ENCODE measurements around the gene MYLK. TPM values are rescaled to one million over a fixed set of nuclear protein-coding genes. Genes with fewer than 3 reads are reported as not detected.

The MYLK gene
- total RNA-seq, 1 donor from 2014 or later, result 2.6 TPM

DNA sequence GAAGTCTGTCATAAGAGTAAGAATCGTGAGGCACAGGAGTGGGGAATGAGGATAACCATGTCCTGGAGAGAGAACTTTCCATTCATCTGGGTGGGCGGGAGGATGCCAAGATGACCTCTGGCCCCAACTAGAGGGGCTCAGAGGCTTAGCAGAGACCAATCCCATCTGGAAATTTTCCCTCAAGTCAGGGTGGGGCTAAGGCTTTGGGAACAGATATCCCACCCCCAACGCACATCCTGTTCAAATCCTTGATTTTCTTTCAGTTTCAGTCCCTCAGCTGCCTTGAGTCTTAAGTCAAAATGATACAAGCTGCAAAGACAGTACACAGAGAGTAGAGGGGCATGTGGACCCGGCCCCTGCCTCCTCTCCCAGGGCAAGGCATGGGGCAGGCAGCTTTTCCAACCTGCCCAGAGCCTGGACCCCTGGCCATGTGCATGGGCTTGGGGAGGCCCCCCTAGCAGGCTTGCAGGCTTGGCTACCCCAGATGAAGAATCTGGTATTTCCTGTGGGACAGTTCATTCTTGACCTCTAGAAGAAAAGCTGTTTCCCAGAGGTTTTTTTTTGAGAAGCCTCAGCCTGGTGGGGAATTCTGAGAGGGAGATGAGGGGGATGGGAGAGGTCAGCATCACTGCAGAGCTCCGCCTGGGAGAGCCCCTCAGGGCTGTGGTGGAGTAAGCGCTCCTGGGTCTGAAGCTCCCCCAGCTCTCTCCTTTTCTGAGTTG, 189.6 kb downstream of the MYLK start:
- DNase-seq (ENCODE audit: low read depth) (no peak), FAIRE-seq (no peak)
- no peaks in the 10 kb centered on the region for H3K27me3 ChIP-seq (ENCODE audit: control insufficient read depth, insufficient read depth, low read length)
- H3K4me3 ChIP-seq (ENCODE audit: low read depth, low read length), result no peak overlapping the region
- no peaks in the 10 kb centered on the region for H3K36me3 ChIP-seq (ENCODE audit: control insufficient read depth, insufficient read depth, low read length)
- no peak for TF ChIP-seq CTCF (IDR thresholded peaks at IDR 0.05; ENCODE audit: insufficient read depth, low read length, severe bottlenecking)

DNA sequence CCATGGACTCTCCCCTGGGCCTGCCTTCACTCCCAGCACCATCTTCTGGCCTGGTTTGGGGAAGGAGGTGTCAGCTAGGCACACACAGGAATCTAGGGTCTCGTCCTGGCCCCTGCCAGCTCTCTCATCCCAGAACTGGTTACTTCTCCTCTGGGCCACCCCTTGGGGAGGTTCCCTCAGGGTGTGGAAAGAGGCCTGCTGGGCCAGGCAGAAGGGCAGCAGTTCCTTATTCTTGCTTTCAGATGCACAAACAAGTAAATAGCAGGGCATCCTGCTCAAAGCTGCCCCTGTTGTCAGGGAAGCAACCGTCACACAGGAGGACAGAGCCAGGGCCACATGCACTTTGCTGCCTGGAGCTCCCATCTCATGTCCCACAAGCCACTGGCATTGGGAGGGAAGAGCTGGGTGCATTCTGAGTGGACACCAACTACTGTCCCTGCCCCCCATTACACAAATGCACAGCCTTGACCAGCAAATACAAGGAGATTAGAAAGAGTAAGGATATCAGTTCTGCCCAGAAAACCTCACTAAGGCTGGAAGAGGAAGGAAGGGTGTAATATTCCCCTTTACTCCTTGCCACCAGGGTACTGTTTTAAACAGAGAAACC, 190.4 kb downstream of the MYLK start:
- no peak for DNase-seq (ENCODE audit: low read depth)
- Histone ChIP-seq H3K36me3 (ENCODE audit: control insufficient read depth, insufficient read depth, low read length) (no peaks in the 10 kb centered on the region), H3K27me3 (ENCODE audit: control insufficient read depth, insufficient read depth, low read length) (no peaks in the 10 kb centered on the region), H3K4me3 (ENCODE audit: low read depth, low read length) (no peak overlapping the region)
- TF ChIP-seq CTCF (IDR thresholded peaks at IDR 0.05; ENCODE audit: insufficient read depth, low read length, severe bottlenecking), result no peak
- no peak for FAIRE-seq

GRCh38 chr3:123692671-123693070, 191.5 kb downstream of the MYLK start:
- no peak for FAIRE-seq

GRCh38 chr3:123692041-123692440, 192.1 kb downstream of the MYLK start:
- no peaks in the 10 kb centered on the region for H3K27me3 ChIP-seq (ENCODE audit: control insufficient read depth, insufficient read depth, low read length)
- no peaks in the 10 kb centered on the region for H3K36me3 ChIP-seq (ENCODE audit: control insufficient read depth, insufficient read depth, low read length)
- H3K4me3 ChIP-seq (ENCODE audit: low read depth, low read length), result no peak overlapping the region
- TF ChIP-seq CTCF (IDR thresholded peaks at IDR 0.05; ENCODE audit: insufficient read depth, low read length, severe bottlenecking), result no peak
- FAIRE-seq, result no peak
- no peak for DNase-seq (ENCODE audit: low read depth)

More at GRCh38 chr3:123692671-123693070, 191.5 kb downstream of the MYLK start:
- Histone ChIP-seq H3K36me3 (ENCODE audit: control insufficient read depth, insufficient read depth, low read length) (no peaks in the 10 kb centered on the region), H3K4me3 (ENCODE audit: low read depth, low read length) (no peak overlapping the region), H3K27me3 (ENCODE audit: control insufficient read depth, insufficient read depth, low read length) (no peaks in the 10 kb centered on the region)
- no peak for DNase-seq (ENCODE audit: low read depth)
- no peak for TF ChIP-seq CTCF (IDR thresholded peaks at IDR 0.05; ENCODE audit: insufficient read depth, low read length, severe bottlenecking)

DNA sequence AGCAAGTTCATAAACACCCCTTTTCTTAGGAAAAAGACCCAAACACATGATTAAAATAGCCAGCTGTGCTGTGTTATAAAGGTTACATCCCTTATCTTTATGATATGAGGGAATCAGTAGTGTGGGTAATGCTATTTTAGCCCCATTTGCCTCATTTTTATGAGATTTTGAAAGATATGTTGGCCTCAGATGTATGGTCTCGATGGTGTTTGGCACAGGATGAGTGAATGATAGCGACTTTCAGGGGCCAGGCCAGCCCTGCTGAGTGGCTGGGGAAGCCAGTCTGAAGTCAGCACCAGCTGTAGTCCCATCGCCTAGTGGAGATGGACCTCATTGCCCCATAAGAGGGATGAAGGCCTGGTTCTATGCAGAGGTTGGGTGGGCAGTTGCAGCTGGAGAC, 194.3 kb downstream of the MYLK start:
- Histone ChIP-seq H3K27me3 (ENCODE audit: control insufficient read depth, insufficient read depth, low read length) (no peaks in the 10 kb centered on the region), H3K4me3 (ENCODE audit: low read depth, low read length) (no peak overlapping the region), H3K36me3 (ENCODE audit: control insufficient read depth, insufficient read depth, low read length) (no peaks in the 10 kb centered on the region)
- no peak for FAIRE-seq
- DNase-seq (ENCODE audit: low read depth), result no peak
- no peak for TF ChIP-seq CTCF (IDR thresholded peaks at IDR 0.05; ENCODE audit: insufficient read depth, low read length, severe bottlenecking)

All from bronchial epithelial cell (primary cell).